ENCODE data around the gene INTS15.
A peak's percentile ranks its signal among the peaks of the same experiment; 100 is the strongest.

Gene INTS15

GRCh38 chr7:6613706-6614105, 23.9 kb downstream of the INTS15 start:
- Histone ChIP-seq H3K36me3 (replicated peaks) (no peaks in the 10 kb centered on the region), H3K4me3 (ENCODE audit: low read depth, low read length) (no peak overlapping the region), H3K27me3 (replicated peaks) (peaks cover 11% of the 10 kb centered on the region), H3K27ac (no peak overlapping the region)
- no peak for TF ChIP-seq CTCF (IDR thresholded peaks at IDR 0.05; ENCODE audit: low read depth, low read length, missing control alignments)
- DNase-seq = no peak
- in situ Hi-C loops (cut with HindIII; ENCODE audit: low pct_ligation_motif_present, low sequenced_read_pairs) = no loop called here

DNA sequence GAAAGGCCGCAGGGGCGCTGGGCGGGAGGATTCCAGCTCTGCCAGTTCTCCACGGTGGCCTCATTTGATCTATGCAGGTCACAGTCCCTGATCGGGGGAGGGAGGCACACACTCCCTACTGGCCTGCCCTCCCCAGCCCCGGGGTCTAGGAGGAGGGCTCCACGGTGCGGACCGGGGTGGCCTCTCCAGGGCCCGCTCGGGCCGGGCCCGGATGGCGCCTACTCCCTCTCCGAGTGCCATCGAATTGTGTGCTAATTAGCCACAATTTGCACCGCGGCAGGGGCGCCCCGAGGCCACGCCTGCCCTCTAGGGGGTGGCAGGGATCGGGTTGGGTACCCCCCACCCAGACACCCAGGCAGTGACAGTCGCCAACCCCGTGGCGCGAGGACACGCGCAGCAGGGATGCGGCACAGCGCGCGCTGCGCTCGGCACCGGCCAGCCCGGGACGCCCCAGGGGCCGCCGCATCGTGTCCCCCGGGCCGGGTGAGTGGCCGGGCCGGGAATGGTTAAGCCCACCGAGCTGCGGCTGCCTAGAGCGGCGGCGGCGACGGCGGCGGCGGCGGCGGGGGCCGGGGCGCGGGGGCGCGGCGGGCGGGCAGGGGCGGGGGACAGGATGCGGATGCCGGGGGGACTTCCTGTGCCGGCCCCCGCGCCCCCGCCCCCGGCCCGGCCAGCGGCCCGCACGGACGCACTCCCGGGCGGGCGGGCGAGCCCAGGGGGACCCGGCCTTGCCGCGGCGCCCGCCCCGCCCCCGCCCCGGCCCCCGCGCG, 25.3 kb downstream of the INTS15 start, which contains the start of gene ZNF853:
TSS of gene ZNF853 (plus strand) at position 658 of the 770 bp plus-strand sequence. CDS start 565 bp downstream, outside the sequence.
- peak within 1 kb of the TSS; percentile 52 for H3K4me3 ChIP-seq (ENCODE audit: low read depth, low read length)
- no peak for TF ChIP-seq CTCF (IDR thresholded peaks at IDR 0.05; ENCODE audit: low read depth, low read length, missing control alignments)
- DNase-seq = no peak
- no peak within 1 kb of the TSS for H3K27ac ChIP-seq
- no peaks in the 10 kb centered on the region for H3K36me3 ChIP-seq (replicated peaks)
- in situ Hi-C loops (cut with HindIII; ENCODE audit: low pct_ligation_motif_present, low sequenced_read_pairs) = no loop called here
- peaks cover 11% of the 10 kb centered on the region for H3K27me3 ChIP-seq (replicated peaks)

DNA sequence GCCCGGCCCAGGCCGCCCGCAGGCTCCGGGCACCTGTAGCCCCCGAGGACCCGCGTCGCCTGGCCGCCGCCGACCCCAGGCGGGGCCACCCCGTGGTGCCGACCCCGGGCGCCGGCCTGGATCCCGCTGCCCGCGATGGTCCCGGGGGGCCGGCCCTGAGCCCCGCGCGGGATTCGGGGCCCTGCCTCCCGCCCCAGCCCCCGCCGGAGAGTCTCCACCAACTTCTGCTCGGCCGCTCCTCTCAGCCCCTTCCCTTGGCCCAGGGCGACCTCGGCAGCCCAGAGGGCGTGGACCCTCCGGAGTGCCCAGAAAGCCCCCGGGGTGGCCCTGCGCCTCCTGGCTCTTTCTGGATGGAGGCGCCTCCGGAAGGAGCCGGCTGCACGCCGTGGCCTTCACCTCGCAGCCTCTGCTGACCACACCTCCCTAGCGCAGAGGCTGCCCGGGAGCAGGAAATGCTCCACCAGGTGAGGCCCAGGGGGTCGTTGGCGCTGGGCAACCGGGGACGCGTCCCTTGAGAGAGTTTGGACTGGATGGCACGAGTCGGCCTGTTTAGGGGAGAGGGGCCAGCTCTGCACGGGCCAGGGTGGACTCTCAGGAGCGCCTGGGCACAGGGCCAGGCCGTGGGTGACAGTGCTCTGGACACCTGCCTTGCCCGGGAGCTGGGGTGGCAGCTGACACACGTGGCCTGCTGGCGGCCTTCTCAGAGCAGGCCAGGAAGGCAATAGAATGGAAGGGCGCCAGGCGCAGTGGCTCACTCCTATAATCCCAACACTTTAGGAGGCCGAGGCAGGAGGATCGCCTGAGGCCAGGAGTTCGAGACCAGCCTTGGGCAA, 26.1 kb downstream of the INTS15 start:
- Histone ChIP-seq H3K36me3 (replicated peaks) (no peaks in the 10 kb centered on the region), H3K27me3 (replicated peaks) (peaks cover 11% of the 10 kb centered on the region), H3K27ac (no peak overlapping the region), H3K4me3 (ENCODE audit: low read depth, low read length) (peak overlapping the region; percentile 52)
- DNase-seq = no peak
- in situ Hi-C loops (cut with HindIII; ENCODE audit: low pct_ligation_motif_present, low sequenced_read_pairs) = no loop called here
- no peak for TF ChIP-seq CTCF (IDR thresholded peaks at IDR 0.05; ENCODE audit: low read depth, low read length, missing control alignments)

- in situ Hi-C loops (cut with HindIII; ENCODE audit: low pct_ligation_motif_present, low sequenced_read_pairs) = no loop called here
- Histone ChIP-seq H3K4me3 (ENCODE audit: low read depth, low read length) (no peak overlapping the region), H3K27me3 (replicated peaks) (peaks cover 11% of the 10 kb centered on the region), H3K27ac (no peak overlapping the region), H3K36me3 (replicated peaks) (no peaks in the 10 kb centered on the region)
- TF ChIP-seq CTCF (IDR thresholded peaks at IDR 0.05; ENCODE audit: low read depth, low read length, missing control alignments) = no peak
- no peak for DNase-seq
Measured at GRCh38 chr7:6616854-6617643, 27.2 kb downstream of the INTS15 start.

DNA sequence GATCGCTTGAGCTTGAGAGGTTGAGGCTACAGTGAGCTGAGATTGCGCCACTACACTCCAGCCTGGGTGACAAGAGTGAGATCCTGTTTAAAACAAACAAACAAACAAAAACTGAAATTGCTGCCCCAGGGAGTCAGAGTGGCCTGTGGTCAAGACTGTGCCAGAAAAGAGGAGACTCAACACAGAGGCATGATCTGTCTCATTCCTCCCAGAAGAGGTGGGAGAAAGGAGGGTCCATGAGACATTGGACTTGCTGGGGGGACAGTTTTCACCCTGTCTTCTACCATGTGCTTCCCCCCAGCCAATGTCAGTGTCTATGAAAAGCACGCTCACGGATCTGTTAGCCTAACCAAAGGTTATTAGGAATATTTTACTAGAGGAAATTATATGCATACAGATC, 28.8 kb downstream of the INTS15 start:
- TF ChIP-seq CTCF (IDR thresholded peaks at IDR 0.05; ENCODE audit: low read depth, low read length, missing control alignments) = no peak
- H3K4me3 ChIP-seq (ENCODE audit: low read depth, low read length) = no peak overlapping the region
- in situ Hi-C loops (cut with HindIII; ENCODE audit: low pct_ligation_motif_present, low sequenced_read_pairs) = no loop called here
- no peaks in the 10 kb centered on the region for H3K36me3 ChIP-seq (replicated peaks)
- H3K27me3 ChIP-seq (replicated peaks) = peaks cover 11% of the 10 kb centered on the region
- peak; percentile 5 for DNase-seq
- H3K27ac ChIP-seq = no peak overlapping the region
